ENCODE results near the gene SYPL2.

Gene SYPL2

GRCh38 chr1:109500941-109501381 lies 34.6 kb downstream of the SYPL2 start:
- TF ChIP-seq TCF4 (CRISPR knock-in tag; IDR thresholded peaks at IDR 0.05; ENCODE audit: borderline replicate concordance) (no peak), ISL1 (CRISPR knock-in tag; IDR thresholded peaks at IDR 0.05) (no peak), CSDC2 (CRISPR knock-in tag; IDR thresholded peaks at IDR 0.05) (no peak), SNAI2 (CRISPR knock-in tag; IDR thresholded peaks at IDR 0.05) (no peak), GLIS3 (CRISPR knock-in tag; IDR thresholded peaks at IDR 0.05) (no peak), ESRRG (CRISPR knock-in tag; IDR thresholded peaks at IDR 0.05) (no peak), ZFP3 (CRISPR knock-in tag; IDR thresholded peaks at IDR 0.05) (no peak), TSHZ2 (CRISPR knock-in tag; IDR thresholded peaks at IDR 0.05) (no peak), ZNF8 (CRISPR knock-in tag; IDR thresholded peaks at IDR 0.05) (no peak), ZNF565 (CRISPR knock-in tag; conservative IDR thresholded peaks at IDR 0.05; ENCODE audit: low read depth) (no peak), BACH2 (CRISPR knock-in tag; IDR thresholded peaks at IDR 0.05; ENCODE audit: borderline replicate concordance) (no peak), ZNF70 (CRISPR knock-in tag; IDR thresholded peaks at IDR 0.05) (no peak), ARNTL (CRISPR knock-in tag; IDR thresholded peaks at IDR 0.05; ENCODE audit: borderline replicate concordance, low read depth) (no peak), ZFP30 (CRISPR knock-in tag; IDR thresholded peaks at IDR 0.05) (no peak), CREB5 (CRISPR knock-in tag; IDR thresholded peaks at IDR 0.05; ENCODE audit: low read depth) (no peak), POU6F1 (CRISPR knock-in tag; IDR thresholded peaks at IDR 0.05; ENCODE audit: borderline replicate concordance, low read depth) (no peak), CSRNP3 (CRISPR knock-in tag; IDR thresholded peaks at IDR 0.05) (no peak), PPARA (CRISPR knock-in tag; IDR thresholded peaks at IDR 0.05; ENCODE audit: borderline replicate concordance) (no peak), TOX (CRISPR knock-in tag; IDR thresholded peaks at IDR 0.05; ENCODE audit: borderline replicate concordance) (no peak)
- peak; percentile 40 for ATAC-seq

GRCh38 chr1:109501644-109502363 lies 35.5 kb downstream of the SYPL2 start:
- no peak for TF ChIP-seq TSHZ2 (CRISPR knock-in tag; IDR thresholded peaks at IDR 0.05)
- no peak for TF ChIP-seq GLIS3 (CRISPR knock-in tag; IDR thresholded peaks at IDR 0.05)
- no peak for TF ChIP-seq BACH2 (CRISPR knock-in tag; IDR thresholded peaks at IDR 0.05; ENCODE audit: borderline replicate concordance)
- TF ChIP-seq PATZ1 (CRISPR knock-in tag; IDR thresholded peaks at IDR 0.05; ENCODE audit: borderline replicate concordance) = no peak
- no peak for TF ChIP-seq CSRNP3 (CRISPR knock-in tag; IDR thresholded peaks at IDR 0.05)
- no peak for TF ChIP-seq RARB (CRISPR knock-in tag; IDR thresholded peaks at IDR 0.05)
- TF ChIP-seq CSDC2 (CRISPR knock-in tag; IDR thresholded peaks at IDR 0.05) = no peak
- no peak for TF ChIP-seq ESRRG (CRISPR knock-in tag; IDR thresholded peaks at IDR 0.05)
- no peak for TF ChIP-seq ZFP30 (CRISPR knock-in tag; IDR thresholded peaks at IDR 0.05)
- TF ChIP-seq CREB5 (CRISPR knock-in tag; IDR thresholded peaks at IDR 0.05; ENCODE audit: low read depth) = no peak
- no peak for TF ChIP-seq TCF4 (CRISPR knock-in tag; IDR thresholded peaks at IDR 0.05; ENCODE audit: borderline replicate concordance)
- TF ChIP-seq OSR1 (CRISPR knock-in tag; IDR thresholded peaks at IDR 0.05) = no peak
- no peak for TF ChIP-seq TOX (CRISPR knock-in tag; IDR thresholded peaks at IDR 0.05; ENCODE audit: borderline replicate concordance)
- TF ChIP-seq ZNF565 (CRISPR knock-in tag; conservative IDR thresholded peaks at IDR 0.05; ENCODE audit: low read depth) = no peak
- no peak for ATAC-seq
